DND-41 (cell line): Measurements from ENCODE around the gene C19orf47.

Experiments used
- EZH2 ChIP-seq: IDR thresholded peaks from 3 replicates; pipeline ENCODE4 v1.6.1; 2012; ENCODE audit warnings: borderline replicate concordance, low read depth, mild to moderate bottlenecking, moderate library complexity, low read length, inconsistent platforms; ENCODE audit not compliant: severe bottlenecking
- TF ChIP-seq, protein P1 (sequence below): IDR thresholded peaks from 2 replicates; pipeline ENCODE4 v1.5.1; 2012; ENCODE audit warnings: borderline replicate concordance, low read length, moderate library complexity, mild to moderate bottlenecking; ENCODE audit not compliant: poor library complexity, severe bottlenecking; ENCODE audit errors: extremely low read depth

DNA sequence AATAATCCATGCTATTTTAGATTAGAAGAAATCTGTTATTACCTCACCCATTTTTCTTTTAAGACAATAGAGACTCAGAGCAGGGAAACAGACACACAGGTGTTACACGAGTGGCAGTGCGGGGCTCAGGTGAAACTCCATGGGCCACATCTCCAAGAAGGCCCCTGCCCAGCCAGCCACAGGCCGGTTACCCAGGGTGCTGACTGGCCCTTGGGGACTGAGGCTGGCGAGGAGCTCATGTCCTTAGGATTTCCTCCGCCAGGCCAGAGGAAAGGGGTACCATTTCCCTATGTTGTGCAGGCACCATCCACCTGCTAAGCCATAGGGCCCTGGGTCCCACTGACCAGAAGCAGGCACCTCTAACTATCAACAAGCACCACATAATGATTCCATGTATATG is 10.6 kb downstream of the C19orf47 start:
- TF ChIP-seq, protein P1, sequence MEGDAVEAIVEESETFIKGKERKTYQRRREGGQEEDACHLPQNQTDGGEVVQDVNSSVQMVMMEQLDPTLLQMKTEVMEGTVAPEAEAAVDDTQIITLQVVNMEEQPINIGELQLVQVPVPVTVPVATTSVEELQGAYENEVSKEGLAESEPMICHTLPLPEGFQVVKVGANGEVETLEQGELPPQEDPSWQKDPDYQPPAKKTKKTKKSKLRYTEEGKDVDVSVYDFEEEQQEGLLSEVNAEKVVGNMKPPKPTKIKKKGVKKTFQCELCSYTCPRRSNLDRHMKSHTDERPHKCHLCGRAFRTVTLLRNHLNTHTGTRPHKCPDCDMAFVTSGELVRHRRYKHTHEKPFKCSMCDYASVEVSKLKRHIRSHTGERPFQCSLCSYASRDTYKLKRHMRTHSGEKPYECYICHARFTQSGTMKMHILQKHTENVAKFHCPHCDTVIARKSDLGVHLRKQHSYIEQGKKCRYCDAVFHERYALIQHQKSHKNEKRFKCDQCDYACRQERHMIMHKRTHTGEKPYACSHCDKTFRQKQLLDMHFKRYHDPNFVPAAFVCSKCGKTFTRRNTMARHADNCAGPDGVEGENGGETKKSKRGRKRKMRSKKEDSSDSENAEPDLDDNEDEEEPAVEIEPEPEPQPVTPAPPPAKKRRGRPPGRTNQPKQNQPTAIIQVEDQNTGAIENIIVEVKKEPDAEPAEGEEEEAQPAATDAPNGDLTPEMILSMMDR = no peak
- TF ChIP-seq EZH2 = no peak
